OCI-M2 (cell line): ENCODE results near the gene KLF3.
A peak's percentile ranks its signal among the peaks of the same experiment; 100 is the strongest.

Experiments
- DNase-seq: peaks from one replicate; lab custom pipeline; 2025; ENCODE audit not compliant: unreplicated experiment; lab: John Stamatoyannopoulos, UW

KLF3 gene

DNA sequence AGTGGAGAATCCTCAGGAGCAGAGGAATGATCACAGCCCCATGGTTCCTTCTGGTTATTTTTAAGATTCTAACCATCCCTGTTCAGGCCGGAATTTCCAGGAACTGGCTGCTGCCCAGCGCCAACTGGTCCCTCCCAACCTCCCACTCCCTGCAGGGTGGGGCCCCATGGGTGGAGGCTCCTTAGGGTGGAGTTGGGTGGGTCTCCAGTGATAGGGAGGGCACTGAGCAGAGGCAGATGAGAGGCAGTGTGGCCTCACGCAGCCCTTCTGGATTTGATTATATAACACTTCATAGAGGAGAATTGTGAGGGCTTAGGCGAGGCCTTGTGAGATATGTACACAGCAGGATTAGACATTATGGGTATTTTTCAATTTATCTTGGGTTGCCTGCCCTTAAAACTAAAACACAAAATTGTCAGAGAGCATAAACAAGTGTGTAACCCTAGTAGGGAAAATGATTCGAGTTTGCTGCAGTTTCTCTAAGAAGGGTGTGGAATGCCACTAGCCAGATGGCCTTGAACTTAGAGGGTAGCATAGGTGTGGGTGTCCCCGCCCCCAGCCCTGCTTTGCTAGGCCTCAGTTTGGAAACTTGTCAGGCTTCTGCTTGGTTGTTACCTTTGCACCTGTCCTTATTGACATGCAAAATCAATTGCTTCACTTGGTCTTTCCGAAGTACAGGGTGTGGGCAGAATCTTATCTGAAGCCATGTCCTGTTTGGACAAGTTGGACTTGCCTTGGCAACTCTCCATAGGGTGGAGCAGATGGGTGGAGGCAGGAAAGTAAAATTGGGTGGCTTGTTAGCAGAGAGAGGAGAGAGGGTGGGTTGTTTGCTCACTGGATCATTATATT lies 9.4 kb downstream of the KLF3 start:
- DNase-seq = peak; percentile 29

DNA sequence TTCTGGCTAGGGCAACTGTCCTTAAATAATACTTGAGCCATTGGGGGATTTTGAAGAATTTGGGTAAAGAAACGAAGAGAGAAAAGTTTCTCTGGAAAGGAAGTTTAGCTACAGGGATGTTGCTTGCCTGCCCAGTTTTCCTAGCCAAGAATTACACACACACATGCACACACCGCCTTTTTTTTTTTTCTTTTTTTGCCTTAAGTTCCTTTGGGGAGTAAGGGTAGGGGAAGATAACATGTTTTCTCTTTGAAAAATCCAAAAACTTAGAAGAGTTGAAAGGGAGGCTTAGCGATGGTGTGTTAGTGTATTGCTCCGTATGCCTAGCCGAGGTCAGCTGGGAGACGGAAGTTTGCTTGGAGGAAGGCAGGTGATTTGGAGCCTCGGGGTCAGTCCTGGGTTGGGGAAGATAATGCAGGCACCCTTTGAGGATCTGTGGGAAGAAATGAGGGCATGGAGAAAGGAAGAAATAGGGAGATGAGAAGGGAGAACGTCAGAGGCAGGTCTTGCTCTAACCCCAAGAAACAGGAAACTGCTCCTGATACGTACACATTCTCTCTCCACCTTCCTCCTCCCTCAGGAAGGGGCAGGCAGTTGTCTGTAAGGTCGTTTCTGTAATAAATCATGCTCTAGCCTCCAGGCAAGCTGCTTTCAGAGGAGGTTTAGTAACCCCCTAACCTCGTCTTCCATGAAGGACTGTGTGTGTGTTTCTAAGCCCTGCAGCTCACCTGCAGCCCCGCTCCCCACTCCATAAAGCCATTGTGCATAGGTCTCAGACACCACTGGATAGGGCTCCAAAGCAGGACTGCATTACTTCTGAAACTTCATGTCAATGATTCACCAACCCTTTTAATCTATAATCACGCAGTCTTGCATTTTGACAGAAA lies 10.5 kb downstream of the KLF3 start:
- DNase-seq = no peak

DNA sequence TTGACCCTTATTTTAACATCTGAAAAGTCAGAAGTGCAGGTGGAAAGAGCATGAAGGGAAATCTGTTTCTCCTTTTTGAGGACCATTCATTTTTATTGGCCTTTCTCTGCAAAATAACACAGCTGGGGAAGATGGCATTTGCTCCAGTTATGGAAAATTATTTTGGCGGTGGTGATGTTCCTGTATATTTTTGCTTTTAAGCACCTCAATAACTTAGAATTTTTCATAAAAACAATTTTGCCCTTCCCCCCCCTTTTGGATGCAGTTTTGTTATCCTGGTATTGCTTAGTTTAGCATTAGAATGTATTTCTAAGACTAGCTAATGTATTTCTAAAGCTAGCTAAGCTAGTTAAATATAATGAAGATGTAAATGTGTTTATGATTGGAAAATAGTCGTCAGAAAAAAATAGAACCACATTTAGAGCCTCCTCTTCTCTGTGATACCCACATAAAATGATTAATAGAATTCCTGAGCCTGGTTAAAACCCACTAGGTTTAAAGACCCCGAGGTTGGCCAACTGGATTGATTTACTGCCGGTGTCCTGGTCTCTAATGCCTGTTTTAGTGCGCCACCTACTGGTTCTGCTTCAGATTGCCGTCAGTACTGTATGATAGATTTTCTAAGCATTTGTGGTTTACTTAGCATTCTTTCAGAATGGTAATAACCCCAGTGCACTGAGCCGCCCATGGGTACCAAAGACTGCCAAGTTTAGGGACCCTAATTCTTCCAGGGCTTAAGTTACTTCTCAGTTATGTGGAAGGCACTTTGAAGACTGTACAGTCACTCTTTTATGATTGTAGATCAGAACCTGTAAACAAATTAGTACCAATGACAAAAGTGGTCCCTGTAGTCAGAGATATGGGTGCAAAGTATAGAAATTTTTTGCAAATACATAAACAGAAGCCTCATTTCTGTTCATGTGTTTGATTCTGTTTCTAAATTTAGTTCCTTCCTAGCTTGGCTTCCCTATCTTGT lies 11.4 kb downstream of the KLF3 start:
- DNase-seq = peak; percentile 37

DNA sequence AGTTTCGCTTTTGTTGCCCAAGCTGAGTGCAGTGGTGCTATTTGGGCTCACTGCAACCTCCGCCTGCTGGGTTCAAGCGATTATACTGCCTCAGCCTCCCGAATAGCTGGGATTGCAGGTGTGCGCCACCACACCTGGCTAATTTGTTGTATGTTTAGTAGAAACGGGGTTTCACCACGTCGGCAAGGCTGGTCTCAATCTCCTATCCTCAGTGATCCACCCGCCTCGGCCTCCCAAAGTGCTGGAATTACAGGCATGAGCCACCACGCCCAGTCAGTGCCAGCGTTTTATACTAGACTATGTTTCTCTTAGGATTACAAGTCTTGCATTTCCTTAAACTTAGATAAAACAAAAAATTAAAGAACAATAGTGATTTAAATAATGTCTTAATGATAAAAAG lies 13.0 kb downstream of the KLF3 start:
- no peak for DNase-seq

DNA sequence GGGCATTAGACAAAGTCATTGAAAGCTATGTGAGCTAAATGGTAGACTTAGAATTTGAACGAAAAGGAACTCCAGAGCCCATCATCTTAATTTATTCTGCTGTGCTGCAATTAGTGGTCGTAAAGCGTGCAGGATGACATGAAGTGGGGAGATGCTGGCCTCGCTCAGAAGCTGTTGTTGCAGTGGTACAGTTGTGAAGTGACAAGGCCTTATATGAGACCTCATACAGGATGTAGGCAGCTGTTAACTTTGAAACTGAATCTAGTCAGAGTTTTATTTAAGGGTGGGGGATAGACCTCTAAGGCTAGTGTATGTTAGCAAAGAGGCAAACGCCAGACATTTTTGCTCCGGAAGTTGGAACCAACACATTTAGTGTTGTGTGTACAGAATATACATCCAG lies 13.4 kb downstream of the KLF3 start:
- DNase-seq = no peak

DNA sequence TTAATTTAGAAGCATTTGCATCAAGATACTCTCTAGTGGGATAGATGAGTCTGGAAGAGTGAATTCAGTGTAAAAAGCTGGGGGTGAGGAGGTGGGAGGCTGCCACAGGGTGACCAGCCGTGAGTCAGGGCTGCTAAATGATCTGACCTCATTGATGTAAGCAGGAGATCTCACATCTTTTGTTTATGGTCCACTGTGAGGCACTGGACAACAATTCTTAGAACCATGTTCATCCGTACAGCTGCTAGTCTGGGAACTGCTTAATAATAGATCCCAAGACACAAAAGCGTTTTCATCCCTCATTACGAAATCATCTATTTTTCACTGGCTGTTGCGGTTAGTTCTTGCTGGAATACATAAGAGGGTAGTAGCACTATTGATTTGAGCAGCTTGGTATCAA lies 14.1 kb downstream of the KLF3 start:
- no peak for DNase-seq

DNA sequence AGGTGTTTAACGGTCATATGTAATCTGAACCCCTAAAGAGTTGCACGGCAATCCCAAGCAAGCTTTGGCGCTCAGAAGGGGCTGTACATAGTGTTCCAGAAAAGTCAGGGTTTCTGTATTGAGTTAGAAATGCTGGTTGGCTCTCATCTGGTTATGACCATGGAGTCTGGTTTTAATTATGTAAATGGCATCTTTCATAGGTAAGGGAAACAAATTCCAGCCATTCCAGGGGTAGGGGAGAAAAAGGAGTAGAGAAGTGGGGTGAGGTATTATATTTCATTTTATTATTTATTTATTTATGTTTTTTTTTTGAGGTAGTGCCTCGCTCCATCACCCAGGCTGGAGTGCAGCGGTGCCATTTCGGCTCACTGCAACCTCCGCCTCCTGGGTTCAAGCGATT lies 15.9 kb downstream of the KLF3 start:
- DNase-seq = no peak

DNA sequence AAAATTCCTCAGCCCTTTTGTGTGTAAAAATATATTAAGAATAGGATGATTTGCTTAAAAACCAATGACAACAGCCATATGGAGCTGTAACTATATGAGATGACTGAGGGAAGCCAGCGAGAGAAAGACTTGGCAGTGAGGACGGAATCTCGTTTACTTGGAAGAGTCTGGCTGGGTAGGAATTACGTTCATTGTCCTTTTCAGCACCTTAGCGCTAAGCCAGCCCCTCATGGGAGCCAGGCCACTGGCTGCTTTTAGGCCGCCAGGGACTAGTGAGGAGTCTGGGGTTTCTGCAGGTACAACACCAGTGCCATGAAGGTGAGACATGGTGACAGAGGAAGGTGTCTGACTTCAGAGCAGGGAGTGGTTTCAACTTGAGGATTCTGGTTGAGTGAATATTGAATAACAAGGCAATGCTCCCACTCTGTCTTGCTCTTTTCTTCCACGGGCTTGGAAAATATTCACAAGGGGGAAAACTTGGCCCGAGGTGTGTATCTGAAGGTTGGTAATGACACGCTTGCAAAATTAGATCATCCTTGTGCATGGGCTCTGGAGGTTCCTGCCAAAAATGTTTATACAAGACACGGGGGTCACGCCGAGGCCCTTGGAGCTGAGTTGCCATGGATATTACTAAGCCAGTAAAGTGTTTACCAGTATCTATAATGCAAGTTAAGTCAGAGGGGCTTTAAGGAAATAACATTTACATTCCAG lies 17.4 kb downstream of the KLF3 start:
- DNase-seq = no peak

DNA sequence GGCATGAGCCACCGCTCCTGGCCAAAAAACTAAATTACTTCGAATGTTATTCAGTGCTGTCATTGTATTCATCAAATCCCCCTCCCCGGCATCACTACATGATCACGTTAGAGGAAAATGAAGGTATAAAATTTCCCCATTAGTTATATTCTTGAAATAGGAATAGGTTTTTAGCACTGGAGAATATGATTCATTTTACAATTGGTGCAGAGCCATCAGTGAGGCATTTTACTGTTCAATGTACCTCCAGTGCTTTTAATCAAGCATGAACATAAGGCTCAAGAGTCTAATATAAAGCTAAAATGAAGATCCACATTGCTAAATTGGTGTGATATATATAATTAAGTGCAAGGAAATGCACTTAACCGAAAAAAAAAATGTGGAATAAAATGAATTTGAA lies 18.3 kb downstream of the KLF3 start:
- DNase-seq = no peak

DNA sequence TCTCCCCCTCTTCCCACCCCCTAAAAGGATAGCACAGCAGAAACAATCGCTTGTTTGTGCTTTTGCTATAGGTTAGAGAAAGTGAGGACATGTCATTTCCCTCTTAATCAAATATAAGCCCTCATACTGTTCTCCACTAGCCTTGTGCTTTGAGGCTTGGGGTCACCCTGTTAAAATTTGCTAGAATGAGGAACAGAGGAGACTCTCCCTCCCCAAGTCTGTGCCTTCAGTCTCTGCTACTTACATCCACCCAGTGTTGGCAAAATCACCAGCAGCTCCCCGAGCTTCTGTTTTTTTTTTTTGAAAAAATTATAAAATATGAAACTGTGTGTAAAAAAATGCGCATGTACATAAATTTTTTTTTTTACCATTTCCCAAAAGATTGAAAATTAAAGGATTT lies 19.3 kb downstream of the KLF3 start:
- DNase-seq = no peak

DNA sequence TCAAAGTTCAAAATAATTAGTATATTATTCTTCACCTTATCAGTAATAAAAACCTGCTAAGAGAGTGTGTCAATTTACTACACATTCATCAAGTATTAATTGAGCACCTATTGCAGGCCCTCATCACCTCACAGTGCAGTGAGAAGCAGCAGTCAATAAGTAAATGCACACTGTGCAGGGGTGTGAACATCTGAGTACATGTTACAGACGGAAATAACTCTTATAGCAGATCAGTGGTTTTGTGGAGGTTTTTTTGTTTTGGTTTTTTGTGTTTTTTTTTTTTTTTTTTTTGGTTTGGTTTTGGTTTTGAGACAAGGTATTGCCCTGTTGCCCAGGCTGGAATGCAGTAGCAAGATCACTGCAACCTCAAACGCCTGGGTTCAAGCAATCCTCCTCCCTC lies 20.3 kb downstream of the KLF3 start:
- no peak for DNase-seq

DNA sequence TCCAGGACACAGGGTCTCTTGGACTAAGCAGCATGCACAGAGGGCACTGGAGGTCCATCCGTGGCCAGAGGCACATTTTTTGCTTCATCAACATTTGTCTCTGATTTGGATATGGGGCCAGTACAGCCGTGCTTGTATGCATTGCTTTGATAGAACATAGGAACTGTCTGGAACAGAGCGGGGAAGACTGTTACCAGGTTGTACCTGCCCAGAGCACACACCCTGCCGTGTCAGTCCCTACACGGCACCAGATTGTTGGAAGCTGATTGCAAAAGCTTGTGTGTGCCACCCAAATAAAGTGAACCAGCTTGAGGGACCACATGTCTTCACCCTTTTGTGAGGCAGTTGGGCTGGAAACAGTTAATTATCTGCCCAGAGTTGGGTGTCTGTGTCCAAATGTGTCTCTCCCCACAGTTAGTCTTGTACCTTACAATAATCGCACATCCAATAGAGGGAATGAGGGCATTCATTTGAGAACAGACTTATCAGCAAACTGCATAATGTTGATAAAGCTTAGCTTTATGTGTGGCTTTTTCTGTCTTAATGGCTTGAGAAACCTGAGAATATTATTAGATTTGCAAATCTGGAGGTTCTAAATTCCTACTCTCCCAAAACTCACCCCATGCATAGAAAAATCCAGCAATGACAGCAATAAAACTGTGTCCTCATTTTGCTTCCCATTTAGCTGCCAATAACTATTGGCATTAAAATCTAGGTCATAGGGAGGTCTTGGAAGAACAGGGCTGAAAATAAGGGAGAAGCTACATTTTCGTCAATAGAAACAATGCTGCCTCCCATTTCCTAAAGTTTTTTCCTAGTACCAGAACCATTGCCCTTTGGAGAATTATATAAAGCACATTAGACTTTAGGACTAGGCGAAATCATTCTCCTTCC lies 21.2 kb downstream of the KLF3 start:
- DNase-seq = no peak

DNA sequence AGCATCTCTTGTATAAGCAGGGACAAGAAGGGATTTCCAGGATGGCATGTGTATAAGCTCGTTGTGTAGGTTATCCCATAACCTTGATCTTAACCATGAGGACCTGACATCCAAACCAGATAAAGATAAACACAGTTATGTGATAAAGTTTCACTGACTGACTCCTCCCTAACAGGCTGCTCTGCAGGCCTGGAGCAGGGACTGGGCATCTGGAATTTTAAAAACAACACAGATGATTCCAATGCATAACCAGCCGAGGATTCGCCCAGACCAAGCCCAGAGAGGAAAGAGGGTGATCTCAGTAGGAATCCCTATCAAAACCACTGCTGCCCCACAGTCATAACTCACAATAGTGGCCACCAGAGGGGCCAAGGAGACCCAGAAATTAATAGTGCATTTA lies 22.7 kb downstream of the KLF3 start:
- DNase-seq = no peak

DNA sequence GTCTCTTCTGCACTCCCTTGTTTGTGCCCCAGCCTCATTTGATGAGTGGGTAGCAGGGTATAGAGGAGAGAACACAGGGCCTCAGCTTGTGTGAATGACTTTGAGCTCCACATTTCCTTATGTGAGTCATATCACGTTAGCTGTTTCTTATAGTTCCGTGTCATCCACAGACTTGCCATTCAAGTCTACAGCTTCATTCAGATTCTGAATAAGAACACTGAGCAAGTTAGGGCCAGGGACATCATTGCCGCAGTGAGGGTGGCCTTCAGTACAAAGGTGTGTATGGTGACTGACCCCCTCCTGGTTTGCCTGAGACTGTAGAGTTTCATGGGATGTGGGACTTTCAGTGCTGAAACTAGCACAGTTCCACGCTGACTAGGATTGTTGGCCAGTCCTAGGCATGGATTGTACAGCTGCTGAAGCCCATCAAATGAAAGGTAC lies 23.6 kb downstream of the KLF3 start:
- no peak for DNase-seq

DNA sequence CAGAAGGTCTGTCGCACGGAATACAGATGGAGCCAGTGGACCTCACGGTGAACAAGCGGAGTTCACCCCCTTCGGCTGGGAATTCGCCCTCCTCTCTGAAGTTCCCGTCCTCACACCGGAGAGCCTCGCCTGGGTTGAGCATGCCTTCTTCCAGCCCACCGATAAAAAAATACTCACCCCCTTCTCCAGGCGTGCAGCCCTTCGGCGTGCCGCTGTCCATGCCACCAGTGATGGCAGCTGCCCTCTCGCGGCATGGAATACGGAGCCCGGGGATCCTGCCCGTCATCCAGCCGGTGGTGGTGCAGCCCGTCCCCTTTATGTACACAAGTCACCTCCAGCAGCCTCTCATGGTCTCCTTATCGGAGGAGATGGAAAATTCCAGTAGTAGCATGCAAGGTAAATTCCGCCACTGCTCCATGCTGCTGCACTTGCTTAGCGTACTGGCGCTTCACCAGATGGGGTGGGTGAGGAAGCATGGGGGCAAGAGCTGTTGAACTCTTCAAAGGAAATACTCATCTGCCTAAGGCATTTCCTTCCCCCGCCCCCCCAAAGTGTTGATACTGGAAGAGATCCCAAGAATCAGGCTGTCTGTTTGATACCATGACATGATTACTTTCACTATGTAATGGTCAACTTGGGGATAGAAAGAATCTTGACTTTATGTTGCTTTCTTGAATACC lies 24.8 kb downstream of the KLF3 start:
- DNase-seq = no peak

DNA sequence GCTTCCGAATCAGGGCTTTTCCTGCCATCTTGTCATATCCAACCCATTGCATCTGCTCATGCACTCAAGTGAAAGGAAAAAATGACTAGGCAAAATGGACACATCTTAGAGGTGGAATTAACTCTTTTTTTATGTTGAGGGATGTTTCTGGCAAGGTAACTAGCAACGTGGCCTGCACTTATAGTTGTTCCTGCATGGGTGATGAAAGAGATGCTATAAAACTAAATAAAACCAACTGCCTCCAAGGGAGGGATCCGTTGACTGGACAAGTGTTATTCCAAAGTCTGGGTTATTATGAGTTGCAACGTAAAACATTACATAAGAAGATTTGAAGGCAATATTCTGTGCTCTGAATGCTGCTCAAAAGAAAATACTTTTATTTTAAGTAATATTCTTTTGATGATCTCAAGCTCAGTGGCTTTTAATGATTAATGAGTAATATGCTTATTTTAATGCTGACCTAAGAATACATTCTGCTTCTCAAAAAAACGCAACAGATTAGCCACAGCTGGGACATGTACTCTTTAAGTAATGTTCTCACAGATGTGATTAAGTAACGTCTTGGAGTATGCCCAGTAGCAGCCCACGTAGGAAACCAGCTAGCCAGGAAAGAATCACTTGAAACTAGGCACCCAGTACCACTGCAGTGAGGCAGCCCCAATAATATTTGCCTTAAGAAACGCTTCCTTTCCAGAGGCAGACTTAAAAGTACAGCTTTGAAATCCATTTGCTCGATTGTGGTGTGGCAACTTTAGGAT lies 27.4 kb downstream of the KLF3 start:
- DNase-seq = no peak

DNA sequence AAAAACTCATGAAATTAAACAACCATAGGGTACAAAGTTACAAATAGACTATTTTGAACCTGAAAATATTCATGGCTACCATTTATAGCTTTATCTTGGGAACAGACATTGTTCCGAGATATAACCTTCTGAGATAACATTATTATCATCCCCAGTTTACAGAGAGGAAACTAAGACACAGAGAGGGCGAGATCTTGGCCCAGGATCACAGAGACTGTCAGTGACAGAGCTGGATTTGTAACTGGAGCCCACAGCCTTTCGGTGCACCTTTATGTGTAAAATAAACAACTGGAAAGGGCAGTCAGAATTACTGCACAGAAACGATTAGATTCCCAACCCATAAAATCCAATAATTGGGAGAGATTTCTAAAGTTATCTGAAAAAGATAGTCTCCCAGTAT lies 28.4 kb downstream of the KLF3 start:
- DNase-seq = no peak

DNA sequence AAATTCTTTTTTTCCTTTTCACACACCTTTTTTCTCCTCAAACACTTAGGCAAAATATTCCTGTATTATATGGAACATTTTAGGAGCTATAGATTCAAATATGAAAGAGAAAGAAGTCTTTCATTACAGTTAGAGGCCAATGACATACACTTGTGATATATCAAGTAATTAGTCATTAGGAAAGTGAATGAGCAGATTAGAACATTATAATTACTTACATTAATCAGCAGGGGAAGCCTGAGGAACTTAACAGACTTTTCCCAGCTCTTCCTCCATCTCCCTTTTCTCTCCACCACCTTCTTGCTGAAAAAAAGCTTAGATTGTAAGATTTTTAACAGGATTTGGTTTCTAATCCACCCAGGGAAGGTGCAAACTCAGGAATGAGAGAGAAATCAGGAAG lies 29.6 kb downstream of the KLF3 start:
- DNase-seq = no peak
